ENCODE data around the gene SFXN3.
A peak's percentile ranks its signal among the peaks of the same experiment; 100 is the strongest.

Gene SFXN3

DNA sequence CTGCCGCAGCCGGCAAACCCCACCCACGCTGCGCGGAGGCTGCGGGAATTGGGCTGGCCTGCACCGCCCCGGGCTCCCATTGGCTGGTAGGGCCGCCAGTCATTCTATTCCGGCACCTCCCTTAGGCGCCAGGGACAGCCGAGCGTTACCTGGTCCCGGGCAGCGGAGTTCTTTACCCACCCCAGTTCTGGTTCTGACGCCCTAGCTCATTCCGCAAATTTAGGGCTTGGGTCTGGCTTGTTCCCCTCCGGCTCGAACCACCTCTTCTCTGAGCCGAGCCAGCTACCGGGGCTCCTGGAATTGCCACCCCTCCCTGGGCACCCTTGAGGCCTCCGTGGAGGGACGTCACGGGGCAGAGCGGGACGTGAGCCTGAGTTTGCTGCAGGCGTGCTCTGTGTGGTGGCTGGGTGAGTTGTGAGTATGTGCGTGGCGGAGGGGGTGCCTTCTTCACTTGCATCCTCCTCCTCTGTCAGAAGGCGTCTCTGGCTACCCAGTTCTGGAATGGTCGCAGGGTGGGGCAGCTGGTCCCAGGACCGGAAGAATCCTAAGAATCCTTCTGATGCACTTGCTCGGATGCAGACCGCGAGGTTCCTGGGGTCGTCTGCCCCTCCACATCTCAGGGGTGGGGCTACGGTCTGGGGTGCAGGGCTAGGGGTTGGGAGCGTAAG, at the start of gene SFXN3, which contains the start of gene PDZD7:
SFXN3 (plus strand) TSS at position 107 of the 668 bp plus-strand sequence. CDS start 3,461 bp downstream, outside the sequence.
PDZD7 (minus strand) TSS at position 2 of the 668 bp plus-strand sequence. CDS start 910 bp downstream, outside the sequence.
- peak; percentile 78 for DNase-seq

GRCh38 chr10:100982916-100983830, 47.9 kb upstream of the SFXN3 start:
- no peak for DNase-seq

DNA sequence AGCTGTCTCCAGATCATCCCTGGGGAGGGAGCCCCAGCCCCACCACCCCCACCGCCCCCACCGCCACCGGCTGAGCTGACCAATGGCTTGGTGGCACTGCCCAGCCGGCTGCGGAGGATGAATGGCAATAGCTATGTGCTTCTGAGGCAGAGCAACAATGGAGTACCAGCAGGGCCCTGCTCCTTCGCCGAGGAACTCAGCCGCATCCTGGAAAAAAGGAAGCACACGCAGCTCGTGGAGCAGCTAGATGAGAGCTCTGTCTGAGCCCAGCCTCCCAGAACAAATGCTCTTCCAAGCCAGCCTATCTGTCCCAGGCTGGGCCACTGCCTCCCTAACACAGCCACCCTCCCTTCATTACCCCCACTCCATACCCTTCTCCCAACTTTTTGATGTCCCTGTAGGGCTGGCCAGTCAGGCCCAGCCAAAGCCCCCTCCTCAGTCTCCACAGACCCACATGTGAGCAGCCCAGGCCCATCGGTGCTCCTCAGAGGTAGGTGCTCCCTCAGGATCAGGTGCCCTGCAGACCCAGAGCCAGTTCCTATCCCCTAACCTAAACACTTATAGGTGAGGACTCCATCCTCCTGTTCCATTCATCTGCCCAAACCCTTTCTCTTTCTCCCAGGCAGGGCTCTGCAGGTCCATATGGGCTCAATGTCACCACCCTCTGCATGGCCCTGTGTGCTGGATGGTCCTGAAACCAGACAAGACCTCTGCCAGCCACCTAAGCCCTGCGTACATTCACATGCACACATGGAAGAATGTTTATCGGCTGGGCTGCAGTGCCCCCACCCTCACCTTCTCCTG, 47.0 kb upstream of the SFXN3 start:
- no peak for DNase-seq

GRCh38 chr10:100984672-100985177, 46.3 kb upstream of the SFXN3 start:
- DNase-seq: no peak

DNA sequence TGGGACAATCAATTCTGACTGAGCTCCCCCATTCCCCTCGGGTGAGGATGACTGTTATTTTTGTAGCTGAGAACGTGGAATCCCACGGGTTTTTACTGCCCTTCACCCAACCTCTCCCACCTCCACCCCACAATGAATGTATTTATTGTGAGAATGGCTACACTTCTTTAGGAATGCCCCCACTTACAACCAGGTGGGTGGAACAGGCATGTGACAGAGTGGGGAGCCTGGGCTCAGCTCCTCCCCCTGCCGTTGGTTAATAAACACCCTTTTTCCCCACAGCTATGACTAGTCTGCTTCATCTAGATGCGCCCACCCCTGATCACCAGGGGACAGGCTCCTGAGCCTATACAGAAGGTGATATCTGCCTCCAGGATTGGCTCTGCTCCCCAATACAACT, 45.7 kb upstream of the SFXN3 start:
- DNase-seq: no peak

DNA sequence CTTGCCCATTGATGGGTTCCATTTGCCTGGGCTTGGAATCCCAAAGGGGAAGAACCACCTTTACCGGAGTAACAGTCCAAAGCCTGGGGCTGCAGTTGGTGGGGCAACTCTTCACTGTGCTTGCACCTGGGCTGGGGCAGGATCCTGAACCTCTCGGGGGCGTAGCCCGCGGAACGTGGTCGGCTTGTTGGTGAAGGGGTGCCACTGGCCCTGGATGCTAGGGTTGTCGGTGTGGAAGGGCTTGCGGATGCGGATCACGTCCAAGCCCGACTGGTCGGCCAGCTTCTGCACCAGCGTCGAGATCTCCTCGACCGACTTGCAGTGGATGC, 44.4 kb upstream of the SFXN3 start:
- no peak for DNase-seq

DNA sequence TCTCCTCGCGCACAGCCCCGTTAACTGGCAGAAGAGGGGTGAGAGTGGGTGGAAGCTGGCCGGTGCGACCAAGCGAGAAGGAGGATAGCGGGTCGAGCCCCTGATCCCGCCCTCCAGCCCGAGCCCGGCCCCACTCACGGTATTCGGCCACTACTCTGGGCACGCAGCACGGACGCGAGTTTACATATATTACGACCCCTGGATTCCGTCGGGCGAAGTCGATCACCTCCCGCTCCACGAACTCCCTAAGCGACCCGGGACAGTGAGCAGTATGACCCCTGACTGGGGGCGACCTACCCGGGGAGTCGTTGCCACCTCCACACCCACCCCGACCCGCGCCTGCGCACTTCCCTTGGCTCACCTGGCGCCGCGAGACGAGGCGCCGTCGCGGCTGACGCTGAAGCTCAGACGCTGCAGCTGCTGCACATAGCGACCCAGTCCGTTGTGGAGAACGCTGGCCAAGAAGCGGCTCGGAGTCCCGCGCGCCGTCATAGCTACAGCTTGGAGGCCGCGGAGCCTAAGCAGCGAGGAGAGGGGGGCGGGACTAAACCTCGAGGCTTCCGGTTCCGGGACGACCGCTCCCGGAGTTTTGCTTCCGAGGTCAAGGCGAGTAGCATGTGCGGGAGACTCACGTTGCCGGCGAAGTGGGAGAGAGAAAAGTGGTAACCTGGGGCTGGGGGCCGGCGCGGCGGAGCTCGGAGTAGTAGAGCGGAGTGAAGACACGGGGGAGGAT, 43.9 kb upstream of the SFXN3 start, which contains the start of the genes MRPL43 and TWNK:
MRPL43 (minus strand) TSS at position 546 of the 733 bp plus-strand sequence; CDS start at position 492, 54 bp downstream.
TWNK (plus strand) TSS at position 592 of the 733 bp plus-strand sequence. CDS start 668 bp downstream, outside the sequence.
- DNase-seq: peak; percentile 32

DNA sequence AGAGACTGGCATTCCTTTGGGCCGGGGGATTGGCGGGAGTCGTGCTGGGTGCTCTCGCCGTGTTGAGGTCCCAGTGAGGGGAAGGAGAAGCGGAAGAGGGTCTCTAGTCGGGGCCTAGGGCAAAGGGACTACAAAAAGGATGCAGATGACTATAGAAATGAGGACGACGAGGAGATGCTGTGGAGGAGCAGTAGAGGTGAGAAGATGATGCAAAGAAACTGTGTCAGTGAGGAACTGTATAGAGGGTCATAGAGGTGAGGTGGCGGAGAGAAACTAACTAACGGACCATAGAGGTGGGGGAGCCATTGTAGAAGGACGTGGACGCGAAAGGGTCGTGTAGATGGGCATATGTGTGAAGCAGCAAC, 43.4 kb upstream of the SFXN3 start:
- DNase-seq: no peak

DNA sequence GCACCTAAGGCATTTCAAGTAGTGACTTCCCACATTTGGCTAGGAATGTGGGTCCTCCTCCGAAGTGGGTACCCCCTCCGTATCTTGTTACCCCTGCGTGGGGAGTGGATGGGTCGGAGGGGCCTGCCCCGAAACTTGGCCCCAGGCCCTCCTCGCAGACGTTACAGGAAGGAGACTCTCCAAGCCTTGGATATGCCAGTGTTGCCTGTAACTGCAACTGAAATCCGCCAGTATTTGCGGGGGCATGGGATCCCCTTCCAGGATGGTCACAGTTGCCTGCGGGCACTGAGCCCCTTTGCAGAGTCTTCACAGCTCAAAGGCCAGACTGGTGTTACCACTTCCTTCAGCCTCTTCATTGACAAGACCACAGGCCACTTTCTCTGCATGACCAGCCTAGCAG, 42.9 kb upstream of the SFXN3 start:
- DNase-seq: no peak

- no peak for DNase-seq
These were observed 41.9 kb upstream of the SFXN3 start for GRCh38 chr10:100989088-100989487.

DNA sequence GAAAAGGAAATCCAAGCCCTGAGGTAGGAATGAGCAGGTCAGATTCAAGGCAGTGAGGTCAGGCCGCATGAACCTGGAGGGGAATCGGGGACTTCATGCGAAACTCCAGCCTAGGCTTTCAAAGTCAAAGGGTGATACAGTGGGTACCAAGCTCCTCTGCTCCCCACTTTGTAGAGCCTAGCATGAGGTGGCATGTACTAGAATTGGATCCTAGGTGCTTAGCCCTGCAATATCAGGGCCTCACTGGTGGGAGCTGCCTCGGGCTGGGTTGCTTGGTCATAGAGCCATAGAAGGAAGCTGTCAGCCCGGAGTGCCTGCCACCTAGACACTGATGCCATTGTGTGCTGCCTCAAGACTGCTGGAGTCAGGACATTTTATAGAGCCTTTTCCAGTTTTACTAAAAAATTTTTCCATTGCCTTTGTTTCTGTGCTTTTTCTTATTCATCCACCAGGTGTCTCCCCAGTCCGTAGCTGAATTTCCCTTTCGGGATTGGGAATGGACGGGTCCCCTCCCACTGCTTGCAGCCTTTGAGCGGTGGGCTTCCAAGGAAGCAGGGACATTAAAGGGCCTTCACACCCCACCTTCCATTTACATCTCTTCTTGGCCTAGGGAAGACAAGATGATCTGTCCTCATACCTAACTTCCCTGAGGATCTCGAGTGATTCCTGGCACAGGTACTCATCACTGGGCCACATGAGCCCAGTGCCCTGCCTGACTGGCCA, 36.9 kb upstream of the SFXN3 start:
- no peak for DNase-seq

GRCh38 chr10:100995181-100995580, 35.9 kb upstream of the SFXN3 start:
- no peak for DNase-seq

DNA sequence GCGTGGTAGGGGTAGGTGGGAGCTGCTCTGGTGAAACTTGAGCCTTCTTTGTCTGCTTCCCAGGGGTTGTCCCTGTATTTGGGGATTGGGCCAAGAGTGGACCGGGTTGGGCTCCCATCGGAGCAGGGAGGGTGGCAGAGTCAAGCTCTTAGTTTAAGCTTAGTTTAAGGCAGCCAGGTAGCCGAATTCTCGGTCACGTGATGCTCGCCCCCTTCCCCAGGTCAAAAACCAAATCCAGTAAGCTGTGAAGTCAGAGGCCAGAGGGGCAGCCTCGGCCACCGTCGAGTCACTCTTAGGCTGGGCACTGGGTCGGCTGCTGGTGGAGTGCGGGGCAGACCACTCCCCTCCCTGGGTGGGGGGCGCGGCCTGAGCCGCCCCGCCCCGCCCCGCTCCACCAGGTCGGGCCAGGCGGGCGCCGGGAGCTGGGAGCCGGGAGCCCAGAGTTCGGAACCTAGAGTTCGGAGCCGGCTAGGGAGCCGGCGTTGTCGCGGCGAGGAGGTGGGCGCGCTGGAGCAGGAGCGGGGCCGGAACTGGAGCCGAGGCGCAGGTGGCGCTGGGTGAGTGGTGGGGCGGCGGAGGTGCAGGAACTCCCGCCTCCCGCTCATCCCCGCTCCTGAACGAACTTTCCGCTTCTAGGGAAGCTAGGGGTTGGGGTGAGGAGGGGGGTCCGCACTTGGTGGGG, 34.2 kb upstream of the SFXN3 start:
- no peak for DNase-seq

- DNase-seq: peak; percentile 60
These were observed 33.5 kb upstream of the SFXN3 start for GRCh38 chr10:100997360-100998182.

DNA sequence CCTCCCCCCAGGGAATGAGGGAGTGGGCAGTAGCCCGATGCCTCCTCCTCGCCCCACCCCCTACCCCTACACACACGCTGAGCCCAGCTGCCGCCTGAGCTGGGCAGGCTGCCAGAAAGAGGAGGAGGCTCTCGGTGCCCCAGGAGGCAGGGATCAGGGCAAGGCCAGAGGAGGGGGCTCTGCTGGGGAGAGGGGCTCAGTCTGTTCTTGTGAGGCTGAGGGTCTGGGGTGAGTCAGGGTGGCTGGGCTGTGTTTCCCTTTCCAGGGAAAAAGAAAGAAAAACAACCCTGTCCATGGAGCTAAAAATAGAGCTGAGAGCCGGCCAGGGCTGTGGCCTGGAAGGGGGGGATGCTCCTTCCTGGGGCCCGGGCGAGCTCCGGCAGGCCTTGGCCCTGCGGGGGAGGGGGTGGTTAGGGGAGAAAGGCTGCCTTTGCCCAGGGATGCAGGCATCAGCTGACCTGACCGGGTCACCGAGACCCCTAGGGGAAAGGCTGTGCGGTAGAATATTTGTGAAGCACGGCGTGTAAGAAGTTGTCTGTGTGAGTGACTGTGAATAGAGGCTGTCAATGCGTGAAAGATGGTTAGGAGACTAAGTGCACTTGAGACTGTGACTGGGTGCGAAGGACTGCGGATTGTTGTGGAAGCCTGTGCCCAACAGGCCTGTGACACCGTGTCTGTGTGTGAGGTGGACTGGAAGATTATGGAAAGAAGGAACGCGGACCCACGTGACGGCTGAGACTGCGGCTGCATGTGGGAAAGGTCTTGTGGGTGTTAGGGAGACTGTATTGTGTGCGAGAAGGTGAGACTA, 32.6 kb upstream of the SFXN3 start:
- DNase-seq: peak; percentile 42

DNA sequence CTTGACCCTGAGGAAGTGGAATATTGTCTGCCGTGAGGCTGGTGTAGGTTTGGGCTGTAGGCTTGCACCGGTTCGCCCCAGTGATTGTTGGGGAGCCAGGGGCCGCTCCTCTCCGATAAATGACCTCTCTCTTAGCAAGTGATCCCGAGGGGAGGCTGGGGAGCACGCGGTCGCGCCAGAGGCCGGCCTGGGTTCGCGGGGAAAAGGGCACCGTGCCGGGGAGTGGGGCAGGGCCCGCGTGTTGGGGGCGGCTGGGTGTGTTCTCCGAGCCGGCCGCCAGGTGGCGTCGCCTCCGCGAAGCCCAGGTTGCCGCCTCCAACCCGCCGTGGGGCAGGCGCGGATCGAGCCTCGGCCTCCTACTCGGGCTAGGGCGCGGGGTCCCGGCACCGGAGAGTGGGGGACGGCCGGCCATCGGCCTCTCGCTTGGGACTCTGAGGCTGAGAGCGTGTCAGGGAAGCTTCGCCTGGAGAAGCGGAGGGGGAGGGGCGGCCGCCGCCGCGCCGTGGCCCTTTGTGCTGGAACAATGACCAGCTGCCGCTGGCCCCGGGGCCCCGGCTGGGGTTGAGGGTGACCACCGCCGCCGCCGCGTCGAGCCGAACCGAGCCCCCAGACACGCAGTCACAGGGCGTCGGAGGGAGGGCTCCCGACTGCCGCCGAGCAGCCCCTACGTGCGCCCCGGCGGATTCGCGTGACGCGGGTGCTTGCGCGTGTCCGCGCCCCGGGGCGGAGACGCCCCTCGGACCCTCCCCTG, 31.9 kb upstream of the SFXN3 start:
- peak; percentile 23 for DNase-seq

GRCh38 chr10:100999742-101000126, 31.3 kb upstream of the SFXN3 start, which contains the start of gene LZTS2:
LZTS2 (plus strand) TSS chr10:100999808; CDS start chr10:101002539, 2,731 bp downstream.
- no peak for DNase-seq
